SU-DHL-6 (cell line): ENCODE results near the gene SPO11.

Experiments used
- H2AFZ ChIP-seq: fragments of 200-600 bp; sonication (generic); 2 replicates; pipeline ENCODE4 v1.6.1; 2014; ENCODE audit warnings: low read depth, mild to moderate bottlenecking, moderate library complexity, mixed read lengths, antibody characterized with exemption, low read length; ENCODE audit not compliant: severe bottlenecking
- H3F3A ChIP-seq: fragments of 200-600 bp; shearing (Covaris generic); 2 replicates; pipeline ENCODE4 v1.6.0; 2016; ENCODE audit warnings: antibody characterized with exemption, mild to moderate bottlenecking; ENCODE audit not compliant: insufficient read depth
- H3K27ac ChIP-seq: fragments of 200-600 bp; sonication (generic); 2 replicates; pipeline ENCODE4 v1.5.1; 2016; ENCODE audit warnings: low read depth, mild to moderate bottlenecking, low read length, moderate library complexity, mixed read lengths
- H3K27me3 ChIP-seq: fragments of 200-600 bp; sonication (generic), shearing (Covaris generic); 2 replicates; pipeline ENCODE4 v1.6.0; 2014; ENCODE audit warnings: mild to moderate bottlenecking, low read length
- H3K36me3 ChIP-seq: fragments of 200-600 bp; sonication (generic); 2 replicates; pipeline ENCODE4 v1.6.1; 2014; ENCODE audit warnings: mild to moderate bottlenecking, low read length, mixed read lengths
- H3K4me2 ChIP-seq: fragments of 300-600, 200-600 bp; shearing (Covaris generic), sonication (generic); 2 replicates; pipeline ENCODE4 v1.6.0; 2014; ENCODE audit warnings: low read length, low read depth, mild to moderate bottlenecking; ENCODE audit not compliant: poor library complexity, severe bottlenecking
- H3K4me3 ChIP-seq: fragments of 200-600 bp; sonication (generic); 2 replicates; pipeline ENCODE4 v1.5.1; 2014; ENCODE audit warnings: antibody characterized with exemption, low read length, mild to moderate bottlenecking, mixed read lengths; ENCODE audit not compliant: insufficient read depth, poor library complexity, severe bottlenecking
- H3K79me2 ChIP-seq: fragments of 200-600 bp; sonication (generic); 2 replicates; pipeline ENCODE4 v1.6.1; 2014; ENCODE audit warnings: mild to moderate bottlenecking, low read length, moderate library complexity; ENCODE audit not compliant: insufficient read depth
- H3K9ac ChIP-seq: fragments of 200-600 bp; sonication (generic); 2 replicates; pipeline ENCODE4 v1.7.0; 2014; ENCODE audit warnings: mild to moderate bottlenecking, low read length
- H3K9me2 ChIP-seq: fragments of 200-600 bp; sonication (generic); replicated peaks from 2 replicates; pipeline ENCODE4 v1.6.1; 2014; ENCODE audit warnings: low read length; ENCODE audit not compliant: insufficient read depth
- H3K9me3 ChIP-seq: fragments of 200-600 bp; sonication (generic); 2 replicates; pipeline ENCODE4 v1.6.1; 2014; ENCODE audit warnings: low read length, mixed read lengths; ENCODE audit not compliant: insufficient read depth
- H4K20me1 ChIP-seq: fragments of 200-600 bp; sonication (generic); 2 replicates; pipeline ENCODE4 v1.6.1; 2014; ENCODE audit warnings: low read depth, mild to moderate bottlenecking, antibody characterized with exemption, low read length, moderate library complexity, mixed read lengths
- EZH2phosphoT487 ChIP-seq: fragments of 200-600 bp; sonication (generic), shearing (Covaris generic); conservative IDR thresholded peaks from 2 replicates; pipeline ENCODE4 v1.6.1; 2018; ENCODE audit warnings: mild to moderate bottlenecking, antibody characterized with exemption, low read length, moderate library complexity, mixed read lengths
- TF ChIP-seq, protein P1 (sequence below): fragments of 200-600 bp; sonication (generic); IDR thresholded peaks from one replicate; pipeline ENCODE4 v1.5.1; 2017; ENCODE audit warnings: antibody characterized with exemption, mild to moderate bottlenecking, low read length, moderate library complexity; ENCODE audit not compliant: insufficient read depth, poor library complexity, severe bottlenecking

The SPO11 gene

DNA sequence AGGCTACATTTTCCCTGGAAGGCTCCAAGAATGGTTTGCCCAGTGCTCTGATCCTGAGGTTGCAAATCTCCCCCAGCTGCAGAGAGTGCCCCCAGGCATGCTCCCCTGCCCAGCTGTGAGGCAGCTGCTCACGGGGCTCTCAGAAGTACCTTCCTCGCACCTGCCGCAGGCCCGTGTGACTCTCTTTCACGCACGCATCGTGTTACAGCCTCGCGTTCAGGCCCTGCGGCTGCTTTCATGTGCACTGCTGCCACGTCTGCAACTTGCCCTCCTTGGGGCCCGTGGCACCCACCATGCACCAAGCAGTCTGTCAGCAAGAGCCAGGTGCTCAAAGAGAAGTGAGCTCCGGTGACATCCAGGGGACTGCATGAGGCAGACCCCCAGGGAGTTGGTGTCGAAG is 28.6 kb upstream of the SPO11 start:
- H3K9me3 ChIP-seq = no peaks in the 10 kb centered on the region

DNA sequence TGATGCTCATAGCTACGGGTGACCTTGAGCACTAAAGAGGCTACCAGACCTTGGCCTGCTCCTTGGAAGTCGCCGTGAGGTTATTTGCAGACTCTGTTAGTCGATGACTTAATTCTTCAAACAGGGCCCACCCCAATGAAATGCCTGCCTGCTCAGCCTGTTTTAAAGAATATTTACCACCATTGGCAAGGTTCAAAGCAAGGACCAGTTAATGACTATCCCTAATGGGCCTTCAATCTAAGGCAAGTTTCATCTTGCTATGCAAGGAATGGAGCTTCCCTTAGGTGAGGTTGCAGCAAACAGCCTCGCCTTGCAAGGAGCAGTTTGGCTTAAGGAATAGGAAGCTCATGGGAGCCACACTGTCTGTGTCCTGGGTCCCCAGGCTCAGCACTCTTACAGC is 22.9 kb upstream of the SPO11 start:
- Histone ChIP-seq H3K27me3 (no peaks in the 10 kb centered on the region), H3K9ac (no peak overlapping the region), H3K79me2 (no peaks in the 10 kb centered on the region), H3K27ac (no peak overlapping the region), H2AFZ (no peak overlapping the region), H3K9me3 (no peaks in the 10 kb centered on the region), H3F3A (peaks cover 6% of the 10 kb centered on the region; the same call in 1 of the 2 replicates), H3K36me3 (no peaks in the 10 kb centered on the region), H3K4me2 (no peak overlapping the region), H3K4me3 (no peak overlapping the region), H4K20me1 (no peaks in the 10 kb centered on the region), H3K9me2 (no peaks in the 10 kb centered on the region)
- TF ChIP-seq, protein P1, sequence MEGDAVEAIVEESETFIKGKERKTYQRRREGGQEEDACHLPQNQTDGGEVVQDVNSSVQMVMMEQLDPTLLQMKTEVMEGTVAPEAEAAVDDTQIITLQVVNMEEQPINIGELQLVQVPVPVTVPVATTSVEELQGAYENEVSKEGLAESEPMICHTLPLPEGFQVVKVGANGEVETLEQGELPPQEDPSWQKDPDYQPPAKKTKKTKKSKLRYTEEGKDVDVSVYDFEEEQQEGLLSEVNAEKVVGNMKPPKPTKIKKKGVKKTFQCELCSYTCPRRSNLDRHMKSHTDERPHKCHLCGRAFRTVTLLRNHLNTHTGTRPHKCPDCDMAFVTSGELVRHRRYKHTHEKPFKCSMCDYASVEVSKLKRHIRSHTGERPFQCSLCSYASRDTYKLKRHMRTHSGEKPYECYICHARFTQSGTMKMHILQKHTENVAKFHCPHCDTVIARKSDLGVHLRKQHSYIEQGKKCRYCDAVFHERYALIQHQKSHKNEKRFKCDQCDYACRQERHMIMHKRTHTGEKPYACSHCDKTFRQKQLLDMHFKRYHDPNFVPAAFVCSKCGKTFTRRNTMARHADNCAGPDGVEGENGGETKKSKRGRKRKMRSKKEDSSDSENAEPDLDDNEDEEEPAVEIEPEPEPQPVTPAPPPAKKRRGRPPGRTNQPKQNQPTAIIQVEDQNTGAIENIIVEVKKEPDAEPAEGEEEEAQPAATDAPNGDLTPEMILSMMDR = no peak
- TF ChIP-seq EZH2phosphoT487 = no peak

More for the DNA sequence above, 28.6 kb upstream of the SPO11 start:
- H3K27ac ChIP-seq = no peak overlapping the region
- H3K4me3 ChIP-seq = no peak overlapping the region
- H3K4me2 ChIP-seq = no peak overlapping the region
- H3F3A ChIP-seq = no peaks in the 10 kb centered on the region
- no peaks in the 10 kb centered on the region for H3K27me3 ChIP-seq
- no peaks in the 10 kb centered on the region for H3K36me3 ChIP-seq
- H3K9ac ChIP-seq = no peak overlapping the region
- H3K79me2 ChIP-seq = no peaks in the 10 kb centered on the region
- H3K9me2 ChIP-seq = no peaks in the 10 kb centered on the region
- no peak overlapping the region for H2AFZ ChIP-seq
- H4K20me1 ChIP-seq = no peaks in the 10 kb centered on the region
- TF ChIP-seq, protein P1 = no peak
- TF ChIP-seq EZH2phosphoT487 = no peak

DNA sequence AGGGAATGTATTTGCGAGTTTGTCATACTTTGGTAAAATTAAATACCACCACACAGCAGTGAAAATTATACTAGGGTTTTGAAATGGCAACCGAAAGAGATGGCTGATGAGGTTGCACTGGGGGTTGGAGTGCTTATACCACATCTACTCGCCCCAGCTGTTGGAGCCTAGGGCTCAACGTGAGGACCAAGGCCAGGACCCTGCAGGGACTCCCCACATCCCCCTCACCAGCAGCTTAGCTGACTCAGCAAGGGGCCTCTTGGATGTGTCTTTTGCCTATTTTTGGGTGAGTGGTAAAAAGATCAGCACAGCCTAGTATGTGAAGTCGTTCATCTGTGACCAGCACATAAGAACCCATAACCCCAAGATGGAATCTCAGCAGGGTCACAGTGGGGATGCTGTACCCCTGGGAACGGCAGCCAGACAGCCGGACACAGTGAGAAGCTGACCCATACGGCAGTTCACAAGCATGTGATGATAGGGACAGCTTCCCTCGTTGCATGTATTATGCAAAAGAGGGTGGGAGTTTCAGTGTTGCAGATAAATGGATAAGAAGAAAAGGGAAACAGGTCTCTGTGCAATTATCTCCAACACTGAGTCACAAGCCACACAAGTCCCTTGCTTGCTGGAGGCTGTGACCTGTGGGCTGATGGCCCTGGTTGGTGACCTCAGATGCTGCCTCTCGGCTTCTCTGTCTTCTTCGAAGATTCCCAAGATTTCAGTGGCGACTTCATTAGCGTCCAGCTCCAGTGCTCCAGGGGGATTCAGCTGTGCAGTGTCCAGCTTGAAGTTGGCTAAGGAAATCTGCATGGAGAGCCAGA is 20.9 kb upstream of the SPO11 start:
- Histone ChIP-seq H3K4me2 (peak overlapping the region; percentile 35), H3K27ac (peak overlapping the region; percentile 75), H4K20me1 (no peaks in the 10 kb centered on the region), H3K9me3 (no peaks in the 10 kb centered on the region), H3K9ac (peak overlapping the region; percentile 38), H3K36me3 (no peaks in the 10 kb centered on the region), H3K9me2 (no peaks in the 10 kb centered on the region), H2AFZ (peak overlapping the region; percentile 15), H3K27me3 (no peaks in the 10 kb centered on the region), H3F3A (peaks cover 6% of the 10 kb centered on the region), H3K4me3 (no peak overlapping the region), H3K79me2 (no peaks in the 10 kb centered on the region)
- TF ChIP-seq EZH2phosphoT487 = no peak
- TF ChIP-seq, protein P1 = no peak
